GM21825 (cell line): ENCODE data around the gene NCBP2.
A peak's percentile ranks its signal among the peaks of the same experiment; 100 is the strongest.

Experiments
- ATAC-seq: cut with Tn5 transposase; IDR thresholded peaks from one replicate; pipeline ENCODE4 v1.9.1; 2021; ENCODE audit warnings: mild to moderate bottlenecking, moderate library complexity; ENCODE audit not compliant: unreplicated experiment

NCBP2 gene

DNA sequence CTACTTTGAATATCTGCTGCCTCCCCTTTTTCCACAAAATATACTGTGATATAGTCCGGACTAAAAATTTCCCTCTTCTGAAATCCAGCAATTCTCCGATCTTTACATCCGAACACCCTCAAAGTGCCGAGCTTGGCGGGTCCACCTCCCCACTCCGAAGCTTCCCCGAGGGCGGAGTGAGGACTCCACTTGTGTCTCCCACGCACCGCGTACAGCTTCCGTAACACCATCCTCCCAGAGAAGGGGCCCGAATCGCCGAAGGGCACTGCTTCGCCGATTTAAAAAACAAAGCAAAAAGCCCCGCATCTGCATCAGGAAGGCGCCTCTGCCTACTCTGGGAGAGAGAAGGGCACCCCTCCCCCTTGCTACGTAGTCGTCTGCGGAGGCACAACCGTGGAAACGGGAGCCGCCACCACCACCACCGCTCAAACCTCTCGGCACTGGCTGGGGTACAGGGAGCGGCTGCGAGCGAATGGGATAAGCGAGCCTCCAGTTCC, 551 bp downstream of the NCBP2 start:
- ATAC-seq = peak; percentile 19

DNA sequence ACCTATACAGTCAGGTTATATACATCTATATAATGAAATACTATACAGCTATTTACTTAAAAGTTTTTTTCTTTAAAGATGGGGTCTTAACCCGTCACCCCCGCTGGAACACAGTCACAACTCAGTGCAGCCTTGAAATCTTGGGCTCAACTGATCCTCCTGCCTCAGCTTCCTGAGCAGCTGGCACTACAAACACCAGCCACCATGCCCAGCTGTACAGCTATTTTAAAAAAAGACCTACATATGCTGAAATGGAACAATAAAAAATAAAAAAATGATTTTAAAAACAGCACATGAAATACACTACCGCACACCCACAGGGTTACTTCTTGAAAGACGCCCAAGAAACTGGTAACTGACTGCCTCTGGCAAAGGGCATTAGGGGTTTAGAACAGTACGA, 3.8 kb downstream of the NCBP2 start:
- no peak for ATAC-seq

DNA sequence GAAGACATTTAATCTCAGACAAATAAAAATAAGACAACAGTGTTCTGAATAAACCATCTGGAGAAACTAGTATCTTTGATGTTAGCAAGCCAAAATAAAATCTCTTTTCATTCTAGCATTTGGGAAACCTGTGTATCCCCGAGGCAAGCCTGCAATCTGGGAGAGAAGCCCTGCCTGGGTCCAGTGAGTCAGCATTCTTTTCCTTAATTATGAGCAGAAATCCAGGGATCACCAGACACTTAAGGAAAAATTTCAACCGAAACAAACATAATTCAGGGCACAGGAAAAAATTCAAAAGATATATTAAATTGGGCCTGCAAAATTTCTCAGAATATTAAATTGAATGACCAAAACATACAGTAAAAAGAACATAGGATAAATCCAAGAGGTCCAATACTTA, 4.2 kb downstream of the NCBP2 start:
- no peak for ATAC-seq

DNA sequence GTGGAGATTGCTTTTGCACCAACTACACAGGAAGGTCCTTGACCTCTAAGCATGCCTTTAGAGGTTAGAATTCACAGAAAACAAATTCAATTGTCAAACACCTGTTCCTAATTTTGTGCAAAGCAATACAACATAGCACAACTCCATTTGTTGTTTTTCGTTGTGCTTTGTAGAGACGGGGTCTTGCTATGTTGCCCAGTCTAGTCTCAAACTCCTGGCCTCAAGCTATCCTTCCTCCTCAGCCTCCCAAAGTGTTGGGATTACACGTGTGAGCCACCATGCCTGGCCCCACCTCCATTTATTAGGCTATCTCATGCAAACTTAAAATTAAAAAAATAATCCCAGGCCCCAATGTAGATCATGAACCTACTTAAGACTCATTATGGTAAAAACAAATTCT, 6.0 kb downstream of the NCBP2 start:
- no peak for ATAC-seq

DNA sequence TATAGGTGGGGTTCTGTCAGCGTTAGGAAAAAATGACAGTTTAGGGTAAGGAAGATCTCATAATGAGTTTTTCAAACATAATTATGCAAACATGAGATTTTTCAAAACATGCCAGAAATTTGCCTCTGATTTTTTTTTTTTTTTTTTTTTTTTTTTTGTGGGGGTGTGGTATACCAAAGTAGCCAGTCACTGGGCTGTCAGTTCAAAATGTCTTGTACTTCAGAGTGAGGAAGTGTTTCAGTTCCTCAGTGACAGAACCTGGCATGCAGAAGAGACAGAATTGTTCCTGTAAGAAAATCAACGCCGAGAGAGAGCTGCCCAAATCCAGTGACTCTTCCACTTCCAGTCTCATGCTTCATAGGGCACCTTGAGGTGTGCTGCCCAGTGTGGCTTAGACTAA, 9.7 kb downstream of the NCBP2 start:
- ATAC-seq = no peak

DNA sequence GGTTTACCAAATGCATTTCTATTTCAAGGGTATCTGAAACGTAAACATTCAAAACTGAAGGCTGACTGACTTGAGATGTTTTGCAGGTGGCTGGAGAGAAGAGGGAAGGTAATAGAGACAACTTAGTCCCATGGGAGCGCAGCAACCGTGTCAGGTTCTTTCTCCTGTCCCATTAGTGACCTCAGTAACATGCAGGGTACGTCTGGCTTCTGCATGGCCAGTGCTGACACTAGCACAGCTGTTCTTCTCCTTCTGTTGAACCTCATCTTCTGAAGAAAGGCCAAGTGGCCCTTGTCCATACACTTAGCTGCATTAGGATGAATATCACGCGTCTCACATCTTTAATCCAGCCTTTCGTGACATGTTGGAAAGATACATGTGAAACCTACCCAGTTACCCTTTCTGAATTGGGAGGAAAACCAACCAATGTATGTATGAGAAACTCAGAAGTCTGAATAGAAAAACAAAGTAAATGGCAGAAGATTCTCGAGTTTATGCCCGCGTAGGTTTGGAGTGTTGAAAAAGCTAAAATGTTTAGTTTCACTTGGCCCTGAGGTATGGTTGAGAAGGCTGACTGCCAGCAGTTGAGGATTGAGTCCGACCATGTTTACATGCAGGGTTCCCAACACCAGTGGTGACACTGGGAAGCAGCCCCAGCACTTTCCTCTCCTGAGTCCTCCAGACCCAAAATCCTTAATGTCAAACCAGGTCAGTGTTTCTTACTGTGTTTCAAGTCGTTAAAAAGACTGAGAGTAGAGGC, 10.3 kb downstream of the NCBP2 start:
- no peak for ATAC-seq

DNA sequence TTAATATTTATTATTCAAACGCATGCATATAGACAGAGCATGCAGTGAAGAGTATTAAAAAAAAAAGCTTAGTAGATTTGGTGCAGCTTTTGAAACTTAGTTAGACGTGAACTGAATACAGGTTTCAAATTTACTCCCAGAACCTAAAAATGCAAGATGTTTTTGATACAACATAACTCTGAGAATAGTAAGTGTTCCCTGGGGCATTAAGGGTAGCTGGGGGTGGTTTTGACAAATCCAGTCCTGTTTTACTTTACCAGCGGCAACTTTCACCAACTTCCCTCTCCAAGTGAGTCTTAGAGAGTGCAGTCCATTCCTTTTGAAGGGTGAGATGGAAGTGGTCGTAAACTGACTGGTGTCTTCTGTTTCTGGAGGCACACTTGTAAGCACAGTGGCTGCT, 11.2 kb downstream of the NCBP2 start:
- ATAC-seq = no peak

DNA sequence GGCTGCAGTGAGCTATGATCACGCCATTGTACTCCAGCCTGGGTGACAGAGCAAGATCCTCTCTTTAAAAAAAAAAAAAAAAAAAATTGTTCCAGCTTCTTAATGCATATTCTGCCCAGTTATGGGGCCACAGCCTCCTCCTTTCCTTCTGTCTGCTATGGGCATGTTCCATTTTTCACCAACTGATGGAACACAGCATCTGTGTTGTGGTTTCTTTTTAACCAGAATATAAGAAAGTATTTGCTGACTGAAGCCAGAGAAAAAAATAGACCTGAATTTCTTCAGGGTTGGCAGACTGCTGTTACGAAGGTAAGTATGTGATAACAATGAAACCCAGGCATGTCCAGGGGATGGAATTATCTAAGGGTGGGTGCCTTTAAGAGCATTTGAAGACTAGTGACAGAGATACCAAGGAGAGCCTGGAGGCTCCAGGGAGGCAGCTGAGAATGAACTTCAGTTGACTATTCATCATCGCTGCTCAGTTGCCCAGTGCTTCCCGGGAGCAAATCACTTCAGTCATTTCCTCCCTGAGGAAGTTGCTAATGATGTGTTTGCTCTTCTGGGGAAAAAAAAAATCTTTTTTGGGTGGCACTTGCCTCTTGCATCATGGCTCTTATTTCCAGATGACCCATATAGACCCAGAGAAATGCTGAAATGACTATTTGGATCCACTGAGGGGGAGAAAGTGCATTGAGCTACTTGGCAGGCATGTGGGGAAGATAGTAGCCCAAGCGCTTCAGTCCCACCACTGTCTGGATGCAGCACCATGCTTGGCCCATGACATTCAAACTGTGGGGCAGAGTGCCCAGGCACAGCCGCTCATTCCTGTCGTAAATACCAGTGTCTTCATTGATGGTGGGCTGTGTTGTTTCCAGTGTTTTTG, 14.5 kb downstream of the NCBP2 start:
- no peak for ATAC-seq

DNA sequence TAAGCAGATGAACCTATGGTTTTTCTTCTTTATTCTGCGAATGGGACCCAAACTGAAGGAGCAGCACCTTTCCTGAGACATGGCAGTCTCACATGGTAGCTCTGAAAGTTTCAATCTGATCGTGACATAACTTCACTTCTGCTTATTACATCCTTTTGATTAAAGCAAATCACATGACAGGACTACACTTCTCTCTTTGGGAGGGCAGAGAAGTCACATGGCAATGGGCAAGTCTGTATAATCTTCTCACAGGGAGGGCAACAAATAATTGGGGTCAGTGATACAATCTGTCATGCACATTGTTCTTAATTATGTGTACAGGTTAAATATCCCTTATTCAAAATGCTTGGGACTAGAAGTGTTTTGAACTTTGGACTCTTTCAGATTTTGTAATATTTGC, 21.6 kb downstream of the NCBP2 start:
- no peak for ATAC-seq

DNA sequence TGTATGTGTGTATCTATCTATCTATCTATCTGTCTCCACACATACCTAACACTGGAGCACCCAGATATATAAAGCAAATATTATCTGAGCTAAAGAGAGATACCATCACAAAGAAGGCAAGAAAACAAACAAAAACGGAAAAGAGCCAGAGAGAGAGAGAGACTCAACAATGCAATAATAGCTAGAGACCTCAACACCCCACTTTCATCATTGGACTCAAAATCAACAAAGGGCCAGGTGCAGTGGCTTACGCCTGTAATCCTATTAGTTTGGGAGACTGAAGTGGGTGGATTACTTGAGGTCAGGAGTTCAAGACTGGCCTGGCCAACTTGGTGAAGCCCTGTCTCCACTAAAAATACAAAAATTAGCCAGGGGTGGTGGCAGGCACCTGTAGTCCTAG, 23.4 kb downstream of the NCBP2 start:
- no peak for ATAC-seq

DNA sequence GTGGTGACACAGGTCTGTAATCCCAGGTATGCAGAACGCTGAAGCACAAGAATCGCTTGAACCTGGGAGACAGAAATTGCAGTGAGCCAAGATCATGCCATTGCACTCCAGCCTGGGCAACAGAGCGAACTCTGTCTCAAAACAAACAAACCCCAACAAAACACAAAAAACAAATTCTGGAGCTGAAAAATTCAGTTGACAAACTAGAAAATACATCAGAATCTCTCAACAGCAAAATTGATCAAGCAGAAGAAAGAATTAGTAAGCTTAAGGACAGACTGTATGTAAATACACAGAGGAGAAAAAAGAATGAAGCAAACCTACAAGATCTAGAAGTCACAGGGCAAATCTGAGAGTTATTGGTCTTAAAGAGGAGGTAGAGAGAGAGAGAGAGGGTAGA, 25.3 kb downstream of the NCBP2 start:
- no peak for ATAC-seq

DNA sequence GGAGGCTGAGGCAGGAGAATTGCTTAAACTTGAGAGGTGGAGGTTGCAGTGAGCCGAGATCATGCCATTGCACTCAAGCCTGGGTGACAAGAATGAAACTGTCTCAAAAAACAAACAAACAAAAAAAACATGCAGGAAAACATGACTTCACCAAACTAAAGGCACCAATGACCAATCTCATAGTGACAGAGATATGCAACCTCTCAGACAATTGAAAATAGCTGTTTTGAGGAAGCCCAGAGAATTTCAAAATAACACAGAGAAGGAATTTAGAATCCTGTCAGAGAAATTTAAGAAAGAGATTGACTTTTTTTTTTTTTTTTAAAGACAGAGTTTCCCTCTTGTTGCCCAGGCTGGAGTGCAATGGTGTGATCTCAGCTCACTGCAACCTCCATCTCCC, 26.1 kb downstream of the NCBP2 start:
- no peak for ATAC-seq

DNA sequence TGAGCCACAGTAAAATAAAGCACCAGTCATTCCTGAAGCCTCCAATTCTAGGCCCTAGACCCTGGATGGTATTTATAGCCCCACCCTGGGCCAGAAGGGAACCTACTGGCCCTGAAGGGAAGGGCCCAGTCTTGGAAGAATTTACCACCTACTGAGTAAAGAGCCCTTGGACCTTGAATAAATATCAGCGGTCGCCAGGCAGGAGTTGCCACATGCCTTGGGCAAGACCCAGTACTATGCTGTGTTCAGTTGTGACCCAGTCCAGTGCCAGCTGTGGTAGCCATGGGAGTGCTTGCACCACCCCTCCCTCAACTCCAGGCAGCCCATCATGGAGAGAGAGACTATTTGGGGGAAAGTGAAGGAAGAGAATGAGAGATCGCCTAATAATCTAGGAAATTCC, 27.0 kb downstream of the NCBP2 start:
- no peak for ATAC-seq

DNA sequence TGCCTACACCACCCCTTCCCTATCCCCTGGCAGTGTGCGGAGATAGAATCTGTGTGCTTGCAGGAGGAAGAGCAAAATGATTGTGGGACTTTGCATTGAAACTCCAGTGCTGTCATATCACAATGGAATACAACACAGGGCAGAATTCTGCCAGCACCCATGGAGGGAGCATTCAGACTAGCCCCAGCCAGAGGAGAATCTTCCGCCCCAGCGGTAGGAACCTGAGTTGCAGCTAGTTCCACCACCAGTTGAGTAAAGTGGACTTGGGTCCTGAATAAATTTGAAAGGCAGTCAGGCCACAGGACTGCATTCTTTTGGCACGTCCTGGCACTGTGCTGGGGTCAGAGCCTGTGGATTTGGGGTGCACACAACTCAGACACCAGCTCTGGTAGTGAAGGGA, 27.5 kb downstream of the NCBP2 start:
- no peak for ATAC-seq

DNA sequence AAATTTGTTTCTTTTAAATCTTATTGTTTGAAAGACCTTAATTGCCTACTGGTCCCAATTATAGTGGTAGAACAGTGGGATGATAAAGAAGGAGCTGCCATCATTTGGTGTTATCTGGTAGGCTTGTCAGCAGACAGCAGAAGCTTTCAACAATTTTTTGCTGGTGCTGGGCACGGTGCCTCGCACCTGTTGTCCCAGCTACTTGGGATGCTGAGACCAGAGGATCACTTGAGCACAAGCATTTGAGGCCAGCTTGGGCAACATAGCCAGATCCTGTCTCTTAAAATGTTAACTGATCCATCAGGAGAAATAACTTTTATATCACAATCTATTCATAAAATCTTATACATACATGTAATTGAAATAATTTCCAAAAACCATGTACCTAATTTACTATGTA, 38.6 kb downstream of the NCBP2 start:
- ATAC-seq = no peak

DNA sequence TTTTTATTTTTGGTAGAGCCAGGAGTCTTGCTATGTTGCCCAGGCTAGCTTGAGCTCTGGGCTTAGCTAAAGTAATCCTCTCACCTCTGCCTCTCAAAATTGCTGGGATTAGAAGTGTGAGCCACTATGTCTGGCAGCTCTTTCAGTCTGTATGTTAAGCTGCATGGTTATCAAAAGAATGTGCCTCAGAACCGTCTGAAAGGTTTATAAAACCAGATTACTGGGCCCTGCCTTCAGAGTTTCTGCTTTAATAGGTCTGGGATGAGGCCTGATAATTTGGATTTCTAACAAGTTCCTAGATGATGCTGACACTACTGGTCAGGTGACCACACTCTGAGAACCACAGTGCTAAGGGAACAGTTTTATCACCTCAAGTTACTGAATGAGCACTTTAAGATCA, 40.0 kb downstream of the NCBP2 start:
- ATAC-seq = no peak

DNA sequence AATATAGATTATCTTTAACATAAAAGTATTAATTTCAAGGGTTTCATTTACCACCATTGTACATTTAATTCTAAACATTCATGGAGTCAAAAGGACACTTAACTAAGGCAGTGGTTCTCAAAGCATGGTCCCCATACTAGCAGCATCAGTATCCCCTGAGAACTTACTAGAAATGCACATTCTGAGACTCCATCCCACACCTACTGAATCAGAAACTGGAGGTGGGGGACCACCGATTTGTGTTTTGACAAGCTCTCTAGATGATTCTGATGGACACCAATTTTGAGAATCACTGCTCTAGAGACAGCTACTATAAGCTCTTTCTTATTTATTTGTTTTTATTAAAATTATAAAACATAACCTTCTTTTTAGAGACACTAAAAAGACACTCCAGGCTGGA, 40.6 kb downstream of the NCBP2 start:
- no peak for ATAC-seq

DNA sequence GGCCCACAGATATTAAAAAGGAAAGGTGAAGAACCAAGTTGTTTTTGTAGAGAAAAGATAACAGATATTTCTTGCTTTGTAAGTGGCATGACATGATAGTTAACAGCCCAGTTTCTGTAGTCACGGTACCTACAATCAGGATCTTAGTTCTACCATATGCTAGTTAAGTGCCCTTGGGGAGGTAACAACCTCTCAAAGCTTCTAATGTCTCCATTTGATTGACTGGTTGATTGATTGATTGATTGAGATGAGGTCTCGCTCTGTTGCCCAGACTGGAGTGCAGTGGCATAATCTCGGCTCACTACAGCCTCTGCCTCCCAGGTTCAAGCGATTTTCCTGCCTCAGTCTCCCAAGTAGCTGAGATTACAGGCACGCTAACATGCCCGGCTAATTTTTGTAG, 46.1 kb downstream of the NCBP2 start:
- no peak for ATAC-seq

DNA sequence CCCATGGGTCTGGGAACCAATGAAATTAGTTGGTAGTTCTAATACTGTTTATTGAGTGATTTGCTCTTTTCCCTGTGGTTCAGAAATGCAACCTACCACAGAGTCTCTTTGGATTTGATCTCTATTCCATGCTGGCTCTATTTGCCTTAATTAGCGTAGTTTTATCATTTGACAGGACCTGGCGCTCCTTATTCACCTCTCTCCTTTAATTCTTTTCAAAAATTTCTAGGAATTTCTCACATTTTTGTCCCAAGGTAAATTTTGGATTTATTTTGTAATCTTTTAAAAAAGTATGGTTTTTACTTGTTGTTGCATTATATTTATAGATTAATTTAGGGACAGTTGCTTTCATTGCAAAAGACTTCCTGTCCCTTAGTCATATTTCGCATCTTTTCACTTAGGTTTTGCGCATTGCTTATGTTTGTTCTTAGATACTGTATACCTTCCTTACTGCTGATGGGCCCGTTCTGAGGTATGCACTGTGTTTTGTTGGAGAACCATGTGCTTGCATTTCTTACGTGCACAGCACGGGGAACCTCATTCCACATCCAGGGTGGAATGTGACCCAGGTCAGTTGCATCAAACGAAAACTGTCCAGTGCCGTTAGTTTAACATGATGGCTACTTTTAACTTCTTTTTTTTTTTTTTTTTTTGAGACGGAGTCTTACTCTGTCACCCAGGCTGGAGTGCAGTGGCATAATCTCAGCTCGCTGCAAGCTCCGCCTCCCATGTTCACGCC, 47.6 kb downstream of the NCBP2 start:
- no peak for ATAC-seq

DNA sequence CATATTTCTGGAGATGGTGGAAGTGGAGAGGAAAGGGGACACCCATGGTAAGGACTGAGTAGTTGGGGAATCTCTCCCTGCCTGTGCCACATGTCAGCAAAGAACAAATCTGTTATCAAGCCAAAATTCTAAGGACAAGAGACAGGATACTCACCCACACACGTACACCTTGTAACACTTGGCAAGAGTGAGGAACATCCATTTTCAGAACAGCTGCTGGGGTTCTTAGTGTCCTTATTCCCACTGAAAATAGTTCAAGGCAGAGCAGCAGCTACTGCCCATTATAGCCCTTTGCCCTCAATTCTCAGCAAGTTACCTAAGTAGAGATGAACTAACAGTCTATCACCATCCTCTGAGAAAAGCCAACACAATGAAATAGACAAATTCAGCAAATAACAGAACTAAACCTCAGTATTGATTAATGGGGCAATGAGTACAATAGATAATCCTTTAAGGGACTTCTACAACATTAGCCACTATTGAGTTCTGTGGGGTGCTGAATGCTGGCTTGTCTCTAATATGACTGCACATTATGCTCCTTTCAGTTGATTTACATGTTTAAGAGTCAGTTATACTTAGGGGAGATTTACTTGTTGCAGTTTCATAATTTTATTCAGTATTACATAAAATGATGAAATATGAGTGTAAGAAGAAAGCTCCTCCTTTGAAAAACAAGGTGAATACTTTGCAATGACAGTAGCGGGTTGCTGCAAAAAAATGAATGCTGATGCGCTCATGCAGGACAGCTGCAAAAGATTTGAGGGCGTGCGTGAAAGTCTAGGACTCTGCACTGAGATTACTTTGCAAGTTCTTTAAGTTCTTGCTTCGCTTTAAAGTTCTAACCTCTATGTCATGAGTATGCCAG, 52.3 kb downstream of the NCBP2 start:
- ATAC-seq = no peak

DNA sequence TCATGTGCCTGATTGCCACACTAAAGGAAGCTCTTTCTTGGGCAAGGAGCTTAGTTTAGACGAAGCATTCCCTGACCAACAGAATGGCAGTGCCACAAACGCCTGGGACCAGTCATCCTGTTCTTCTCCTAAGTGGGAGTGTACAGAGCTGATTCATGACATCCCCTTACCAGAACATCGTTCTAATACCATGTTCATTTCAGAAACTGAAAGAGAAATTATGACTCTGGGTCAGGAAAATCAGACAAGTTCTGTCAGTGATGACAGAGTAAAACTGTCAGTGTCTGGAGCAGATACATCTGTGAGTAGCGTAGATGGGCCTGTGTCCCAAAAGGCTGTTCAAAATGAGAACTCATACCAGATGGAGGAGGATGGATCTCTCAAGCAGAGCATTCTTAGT, 56.2 kb downstream of the NCBP2 start:
- no peak for ATAC-seq
